ENCODE data around the gene KLF14. TPM values are rescaled to one million over a fixed set of nuclear protein-coding genes. Genes with fewer than 3 reads are reported as not detected.
A peak's percentile ranks its signal among the peaks of the same experiment; 100 is the strongest.
"Not testable (repeated sequence)": the region's sequence is repeated elsewhere in the genome, so short reads cannot be mapped to it uniquely, and the experiment has no call there.

KLF14 gene
- total and polyA plus RNA-seq, 4 donors, result 0.26 to 0.31 (median 0.30) TPM; not detected in 1

DNA sequence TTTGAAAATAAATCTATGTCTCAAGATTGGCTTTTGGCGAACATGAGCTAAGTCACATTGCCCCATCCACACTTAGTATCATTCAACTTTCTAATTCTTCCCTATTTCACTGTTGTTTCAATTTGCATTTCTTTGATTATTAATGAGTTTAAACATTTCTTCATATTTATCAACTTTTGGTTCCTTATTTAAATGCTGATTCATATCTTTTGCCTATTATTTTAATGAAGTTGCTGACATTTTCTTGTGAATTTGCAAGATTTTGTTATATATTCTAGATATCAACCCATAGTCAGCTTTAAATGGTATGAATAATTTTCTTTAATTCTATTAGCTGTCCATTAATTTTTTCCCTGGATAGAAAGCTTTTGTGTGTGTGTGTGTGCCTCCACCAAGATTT, 33.2 kb downstream of the KLF14 start:
- Histone ChIP-seq H3K9me3 (ENCODE audit: control insufficient read depth in 4 of 4, insufficient read depth in 3 of 4, low read length in 3 of 4) (no peaks in the 10 kb centered on the region), H3K36me3 (ENCODE audit: control insufficient read depth in 4 of 4, insufficient read depth in 4 of 4, low read length in 4 of 4) (no peaks in the 10 kb centered on the region), H3K4me1 (ENCODE audit: control insufficient read depth in 5 of 5, insufficient read depth in 5 of 5, low read length in 5 of 5) (no peaks in the 10 kb centered on the region), H3K27me3 (ENCODE audit: control insufficient read depth in 3 of 3, insufficient read depth in 3 of 3, low read length in 2 of 3) (no peaks in the 10 kb centered on the region), H3K4me3 (no peak overlapping the region), H3K9ac (ENCODE audit: insufficient read depth in 1 of 2, low read length in 2 of 2) (no peak overlapping the region), H3K27ac (ENCODE audit: low read depth in 1 of 2, low read length in 1 of 2) (no peak overlapping the region)
- no peak for ATAC-seq (ENCODE audit: insufficient read depth, low FRiP score)
- TF ChIP-seq, protein P1, sequence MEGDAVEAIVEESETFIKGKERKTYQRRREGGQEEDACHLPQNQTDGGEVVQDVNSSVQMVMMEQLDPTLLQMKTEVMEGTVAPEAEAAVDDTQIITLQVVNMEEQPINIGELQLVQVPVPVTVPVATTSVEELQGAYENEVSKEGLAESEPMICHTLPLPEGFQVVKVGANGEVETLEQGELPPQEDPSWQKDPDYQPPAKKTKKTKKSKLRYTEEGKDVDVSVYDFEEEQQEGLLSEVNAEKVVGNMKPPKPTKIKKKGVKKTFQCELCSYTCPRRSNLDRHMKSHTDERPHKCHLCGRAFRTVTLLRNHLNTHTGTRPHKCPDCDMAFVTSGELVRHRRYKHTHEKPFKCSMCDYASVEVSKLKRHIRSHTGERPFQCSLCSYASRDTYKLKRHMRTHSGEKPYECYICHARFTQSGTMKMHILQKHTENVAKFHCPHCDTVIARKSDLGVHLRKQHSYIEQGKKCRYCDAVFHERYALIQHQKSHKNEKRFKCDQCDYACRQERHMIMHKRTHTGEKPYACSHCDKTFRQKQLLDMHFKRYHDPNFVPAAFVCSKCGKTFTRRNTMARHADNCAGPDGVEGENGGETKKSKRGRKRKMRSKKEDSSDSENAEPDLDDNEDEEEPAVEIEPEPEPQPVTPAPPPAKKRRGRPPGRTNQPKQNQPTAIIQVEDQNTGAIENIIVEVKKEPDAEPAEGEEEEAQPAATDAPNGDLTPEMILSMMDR (IDR thresholded peaks at IDR 0.05; ENCODE audit: control extremely low read depth, extremely low read depth), result no peak
- DNase-seq, result no peak
- WGBS, 2 donors, result 87 to 93% methylated on average over 1 of the region's 1 CpG

DNA sequence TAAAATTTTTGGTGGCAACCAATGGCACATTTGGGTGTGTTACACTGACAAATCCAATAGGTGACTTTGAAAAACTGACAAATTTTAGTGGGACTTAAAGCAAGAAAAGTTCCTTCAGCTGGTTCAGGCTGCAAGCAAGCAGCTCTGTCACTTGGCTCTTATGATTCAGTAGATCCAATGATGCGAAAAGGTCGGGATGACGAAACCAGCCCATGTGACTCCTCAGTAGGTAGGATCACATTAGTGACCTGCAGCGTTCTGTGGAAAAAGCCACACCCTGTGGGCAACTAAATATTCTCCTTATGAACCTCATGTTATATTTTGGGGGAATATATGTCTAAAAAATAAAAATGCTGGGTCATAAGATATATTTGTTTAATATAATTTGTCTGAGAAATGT, 34.3 kb downstream of the KLF14 start:
- Histone ChIP-seq H3K9me3 (ENCODE audit: control insufficient read depth in 4 of 4, insufficient read depth in 3 of 4, low read length in 3 of 4) (no peaks in the 10 kb centered on the region), H3K27ac (ENCODE audit: low read depth in 1 of 2, low read length in 1 of 2) (no peak overlapping the region), H3K27me3 (ENCODE audit: control insufficient read depth in 3 of 3, insufficient read depth in 3 of 3, low read length in 2 of 3) (no peaks in the 10 kb centered on the region), H3K9ac (ENCODE audit: insufficient read depth in 1 of 2, low read length in 2 of 2) (no peak overlapping the region), H3K4me3 (no peak overlapping the region), H3K36me3 (ENCODE audit: control insufficient read depth in 4 of 4, insufficient read depth in 4 of 4, low read length in 4 of 4) (no peaks in the 10 kb centered on the region), H3K4me1 (ENCODE audit: control insufficient read depth in 5 of 5, insufficient read depth in 5 of 5, low read length in 5 of 5) (no peaks in the 10 kb centered on the region)
- TF ChIP-seq, protein P1 (IDR thresholded peaks at IDR 0.05; ENCODE audit: control extremely low read depth, extremely low read depth), result no peak
- ATAC-seq (ENCODE audit: insufficient read depth, low FRiP score) (no peak), DNase-seq (no peak)
- WGBS, 2 donors, result 63 to 65% methylated on average over 4 of the region's 4 CpGs

DNA sequence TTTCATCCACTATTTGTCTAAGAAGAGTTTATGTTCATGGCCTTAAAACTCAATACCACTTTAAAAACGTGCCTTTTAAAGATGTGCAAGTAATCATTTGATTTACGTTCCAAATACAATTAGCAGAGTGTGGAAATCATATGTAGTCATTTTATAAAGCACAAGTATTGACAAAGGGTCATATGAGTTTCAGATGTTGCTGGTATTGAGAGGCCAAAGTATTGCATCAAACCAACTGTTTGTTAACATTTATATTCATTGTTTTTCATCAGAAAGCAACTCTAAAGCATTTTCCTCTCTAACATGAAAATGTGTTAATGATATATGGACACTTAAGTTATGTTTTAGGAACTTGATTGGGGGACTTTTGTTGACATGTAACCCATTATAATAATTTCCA, 36.2 kb downstream of the KLF14 start:
- ATAC-seq (ENCODE audit: insufficient read depth, low FRiP score) (no peak), DNase-seq (peak in 1 of 3 donors; percentile 7)
- H3K27me3 ChIP-seq (ENCODE audit: control insufficient read depth in 3 of 3, insufficient read depth in 3 of 3, low read length in 2 of 3), result no peaks in the 10 kb centered on the region
- no peak overlapping the region for H3K9ac ChIP-seq (ENCODE audit: insufficient read depth in 1 of 2, low read length in 2 of 2)
- H3K27ac ChIP-seq (ENCODE audit: low read depth in 1 of 2, low read length in 1 of 2), result no peak overlapping the region
- H3K4me3 ChIP-seq, result no peak overlapping the region
- no peaks in the 10 kb centered on the region for H3K4me1 ChIP-seq (ENCODE audit: control insufficient read depth in 5 of 5, insufficient read depth in 5 of 5, low read length in 5 of 5)
- 73 to 75% methylated on average over 2 of the region's 2 CpGs for WGBS, 2 donors
- no peaks in the 10 kb centered on the region for H3K36me3 ChIP-seq (ENCODE audit: control insufficient read depth in 4 of 4, insufficient read depth in 4 of 4, low read length in 4 of 4)
- TF ChIP-seq, protein P1 (IDR thresholded peaks at IDR 0.05; ENCODE audit: control extremely low read depth, extremely low read depth), result no peak
- no peaks in the 10 kb centered on the region for H3K9me3 ChIP-seq (ENCODE audit: control insufficient read depth in 4 of 4, insufficient read depth in 3 of 4, low read length in 3 of 4)

DNA sequence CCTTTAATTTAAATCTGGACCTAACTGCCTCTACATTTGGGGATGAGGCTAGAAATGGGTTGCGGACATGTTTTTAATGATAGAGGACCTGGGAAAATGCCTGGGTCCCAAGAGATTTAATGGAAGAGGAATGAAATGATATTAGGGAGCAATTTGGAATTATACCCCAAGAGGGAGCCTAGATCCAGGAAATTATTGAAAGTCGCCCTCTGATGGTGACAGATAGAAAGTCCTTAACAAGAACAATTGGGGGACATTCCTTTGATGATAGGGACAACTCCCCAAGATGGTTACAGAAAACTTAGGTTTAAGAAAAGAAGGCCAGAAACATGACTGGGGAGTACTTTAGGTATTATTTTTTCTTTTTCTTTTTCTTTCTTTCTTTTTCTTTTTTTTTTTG, 38.2 kb downstream of the KLF14 start:
- H3K4me1 ChIP-seq (ENCODE audit: control insufficient read depth in 5 of 5, insufficient read depth in 5 of 5, low read length in 5 of 5), result no peaks in the 10 kb centered on the region
- H3K9me3 ChIP-seq (ENCODE audit: control insufficient read depth in 4 of 4, insufficient read depth in 3 of 4, low read length in 3 of 4), result no peaks in the 10 kb centered on the region
- peak in 2 of 3 donors; percentile 51 to 58 for DNase-seq
- no peak overlapping the region for H3K4me3 ChIP-seq
- 53 to 55% methylated on average over 2 of the region's 2 CpGs for WGBS, 2 donors
- H3K36me3 ChIP-seq (ENCODE audit: control insufficient read depth in 4 of 4, insufficient read depth in 4 of 4, low read length in 4 of 4), result no peaks in the 10 kb centered on the region
- no peak overlapping the region for H3K27ac ChIP-seq (ENCODE audit: low read depth in 1 of 2, low read length in 1 of 2)
- TF ChIP-seq, protein P1 (IDR thresholded peaks at IDR 0.05; ENCODE audit: control extremely low read depth, extremely low read depth), result peak; percentile 40
- no peaks in the 10 kb centered on the region for H3K27me3 ChIP-seq (ENCODE audit: control insufficient read depth in 3 of 3, insufficient read depth in 3 of 3, low read length in 2 of 3)
- no peak for ATAC-seq (ENCODE audit: insufficient read depth, low FRiP score)
- no peak overlapping the region for H3K9ac ChIP-seq (ENCODE audit: insufficient read depth in 1 of 2, low read length in 2 of 2)

DNA sequence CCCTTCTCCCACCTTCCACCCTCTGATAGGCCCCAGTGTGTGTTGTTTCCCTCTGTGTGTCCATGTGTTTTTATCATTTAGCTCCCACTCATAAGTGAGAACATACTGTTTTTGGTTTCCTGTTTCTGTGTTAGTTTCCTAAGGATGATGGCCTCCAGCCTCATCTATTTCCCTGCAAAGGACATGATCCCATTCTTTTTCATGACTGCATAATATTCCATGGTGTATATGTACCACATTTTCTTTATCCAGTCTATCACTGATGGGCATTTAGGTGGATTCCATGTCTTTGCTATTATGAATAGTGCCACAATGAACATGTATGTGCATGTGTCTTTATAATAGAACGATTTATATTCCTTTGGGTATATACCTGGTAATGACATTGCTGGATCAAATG, 41.6 kb downstream of the KLF14 start:
- WGBS, 2 donors, result 95 to 97% methylated on average over 1 of the region's 1 CpG

More for the DNA sequence above, 41.6 kb downstream of the KLF14 start:
- not testable (repeated sequence) for ATAC-seq (ENCODE audit: insufficient read depth, low FRiP score); H3K36me3 ChIP-seq (ENCODE audit: control insufficient read depth in 4 of 4, insufficient read depth in 4 of 4, low read length in 4 of 4); H3K4me1 ChIP-seq (ENCODE audit: control insufficient read depth in 5 of 5, insufficient read depth in 5 of 5, low read length in 5 of 5); H3K9ac ChIP-seq (ENCODE audit: insufficient read depth in 1 of 2, low read length in 2 of 2); H3K27ac ChIP-seq (ENCODE audit: low read depth in 1 of 2, low read length in 1 of 2); DNase-seq; H3K27me3 ChIP-seq (ENCODE audit: control insufficient read depth in 3 of 3, insufficient read depth in 3 of 3, low read length in 2 of 3); H3K9me3 ChIP-seq (ENCODE audit: control insufficient read depth in 4 of 4, insufficient read depth in 3 of 4, low read length in 3 of 4); H3K4me3 ChIP-seq
